NCI-H2196 treated with DMSO at 0.1 percent for 48 hours (cell line): Measurements from ENCODE around the gene RTF1.

Source experiments
- DNase-seq: peaks from one replicate; lab custom pipeline; 2025; ENCODE audit not compliant: unreplicated experiment; lab: John Stamatoyannopoulos, UW

RTF1 gene

DNA sequence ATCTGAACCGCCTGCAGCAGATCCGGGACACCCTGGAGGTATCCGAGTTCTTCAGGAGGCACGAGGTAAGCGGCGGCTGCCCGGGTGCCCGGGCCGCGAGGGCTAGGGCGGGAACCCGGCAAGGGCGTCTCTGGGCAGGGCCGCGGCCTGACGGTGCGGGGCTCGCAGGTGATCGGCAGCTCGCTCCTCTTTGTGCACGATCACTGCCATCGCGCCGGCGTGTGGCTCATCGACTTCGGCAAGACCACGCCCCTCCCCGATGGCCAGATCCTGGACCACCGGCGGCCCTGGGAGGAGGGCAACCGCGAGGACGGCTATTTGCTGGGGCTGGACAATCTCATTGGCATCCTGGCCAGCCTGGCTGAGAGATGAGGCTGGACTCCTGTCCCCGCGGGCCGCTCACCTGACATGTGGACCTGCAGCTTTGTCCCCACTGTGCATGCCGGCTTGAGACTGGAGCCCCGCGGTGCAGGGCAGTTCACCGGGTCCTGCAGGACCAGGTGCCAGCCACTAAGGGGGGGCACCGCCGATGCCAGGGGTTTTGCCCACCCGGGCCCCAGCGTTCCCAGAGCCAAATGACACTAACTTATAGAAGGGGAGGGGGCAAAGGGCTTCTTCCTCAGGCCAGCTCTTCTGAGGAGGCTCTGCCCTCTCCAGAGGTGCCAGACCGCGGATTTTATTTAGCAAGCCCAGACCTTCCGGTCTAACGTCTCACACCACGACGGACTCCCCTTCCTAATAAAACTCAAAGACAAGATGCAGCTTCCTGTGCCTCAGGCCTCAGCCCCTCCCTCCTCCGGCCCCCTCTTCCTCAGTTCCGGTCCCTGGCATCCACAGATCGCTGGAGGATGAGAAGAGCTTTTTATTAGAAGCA is 86.1 kb downstream of the RTF1 start:
- DNase-seq, result no peak

- DNase-seq, result no peak
Measured at GRCh38 chr15:41503669-41504010, 86.7 kb downstream of the RTF1 start.

DNA sequence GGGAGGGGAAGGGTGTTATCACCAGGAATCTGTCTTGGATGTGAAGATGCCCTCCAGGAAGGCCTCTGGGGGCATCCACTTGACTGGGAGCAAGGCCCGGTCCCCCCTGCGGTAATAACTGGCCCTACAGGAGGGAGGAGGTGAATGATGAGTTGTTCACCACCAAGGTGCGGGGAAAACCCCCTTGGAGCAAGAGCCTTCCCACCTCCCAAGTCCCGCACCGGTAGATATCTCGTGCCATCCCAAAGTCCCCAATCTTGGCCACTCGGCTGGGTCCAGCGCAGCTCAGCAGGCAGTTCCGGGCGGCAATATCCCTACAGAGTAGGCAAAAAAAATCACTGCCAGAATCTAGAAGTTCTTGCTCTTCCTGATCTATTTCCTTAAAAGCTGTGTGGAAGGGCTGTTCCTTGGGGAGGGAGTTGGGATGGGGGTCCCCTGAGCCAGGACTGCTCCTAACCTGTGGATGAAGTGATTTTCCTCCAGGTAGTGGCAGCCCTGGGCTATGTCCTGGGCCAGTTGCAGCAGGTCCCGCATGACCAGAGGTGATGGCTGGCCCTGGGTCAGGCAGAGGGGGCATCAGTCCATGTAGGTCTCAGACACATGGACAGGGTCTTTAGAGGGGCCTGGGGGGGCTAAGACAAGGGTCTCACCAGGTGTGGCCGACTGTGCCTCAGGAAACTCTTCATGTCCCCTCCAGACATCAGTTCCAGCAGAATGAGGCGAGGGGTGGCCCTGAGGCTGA is 88.0 kb downstream of the RTF1 start:
- DNase-seq, result no peak

DNA sequence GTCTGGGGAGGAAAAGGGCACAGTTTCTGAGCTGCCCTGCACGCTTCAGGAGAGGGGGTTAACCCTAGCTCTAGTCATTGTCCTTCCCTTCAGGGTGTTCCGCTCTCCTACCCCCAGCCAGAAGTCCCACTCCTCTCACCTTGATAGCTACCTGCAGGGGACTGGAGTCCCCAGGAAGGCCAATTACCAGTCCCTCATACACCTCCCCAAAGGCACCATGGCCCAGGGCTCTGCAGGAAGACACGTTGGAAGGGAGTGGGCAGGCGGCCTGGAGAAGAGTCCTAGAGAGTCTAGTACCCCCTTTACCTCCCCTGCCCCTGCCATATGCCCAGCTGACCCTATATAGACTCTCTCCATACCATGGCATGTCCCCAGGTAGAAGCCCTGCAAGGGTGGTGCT is 88.9 kb downstream of the RTF1 start:
- no peak for DNase-seq

DNA sequence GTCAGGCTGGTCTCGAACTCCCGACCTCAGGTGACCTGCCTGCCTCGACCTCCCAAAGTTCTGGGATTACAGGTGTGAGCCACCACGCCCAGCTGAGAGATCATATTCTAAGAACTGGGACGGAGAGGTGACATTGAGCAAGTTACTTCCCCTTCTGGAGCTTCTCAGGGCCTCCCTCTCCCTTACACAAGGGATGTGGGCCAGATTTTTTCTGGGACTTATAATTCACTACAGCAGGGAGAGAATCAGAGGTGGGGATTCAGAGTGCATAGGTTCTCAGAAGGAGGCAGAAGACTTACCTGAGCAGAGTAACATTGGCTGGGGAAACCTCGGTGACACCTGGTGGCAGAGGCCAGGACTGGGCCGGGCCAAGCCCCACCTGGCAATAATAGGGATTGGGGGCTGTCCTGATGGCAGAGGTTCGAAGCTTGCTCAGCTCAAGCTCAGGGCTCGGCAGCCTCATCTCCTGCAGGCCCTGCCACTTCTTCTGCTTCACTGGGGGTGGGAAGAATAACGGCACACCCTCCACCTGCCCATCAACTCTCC is 90.0 kb downstream of the RTF1 start:
- no peak for DNase-seq

DNA sequence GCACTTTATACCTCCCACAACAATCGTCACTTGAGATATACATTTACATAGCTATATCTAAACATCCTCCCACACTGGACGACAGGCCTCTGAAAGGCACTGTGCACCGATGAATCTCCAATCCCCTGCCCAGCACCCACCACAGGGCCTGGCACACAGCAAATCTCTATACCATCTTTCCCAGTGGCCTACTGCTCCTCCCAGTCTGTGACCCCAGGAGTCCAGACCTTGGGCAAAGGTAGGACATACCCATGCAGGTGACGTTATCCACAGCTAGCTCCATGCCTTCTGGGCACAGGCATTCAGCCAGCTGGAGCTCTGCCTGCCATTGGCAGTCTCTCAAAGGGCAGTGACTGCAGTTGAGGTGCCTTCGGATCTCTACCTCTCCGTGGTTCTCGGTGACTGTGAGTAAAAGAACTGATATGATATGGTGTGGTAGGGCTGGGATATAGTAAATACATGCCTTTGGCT is 91.0 kb downstream of the RTF1 start:
- DNase-seq, result peak; percentile 15

GRCh38 chr15:41510728-41511127 is 93.8 kb downstream of the RTF1 start:
- DNase-seq, result no peak

DNA sequence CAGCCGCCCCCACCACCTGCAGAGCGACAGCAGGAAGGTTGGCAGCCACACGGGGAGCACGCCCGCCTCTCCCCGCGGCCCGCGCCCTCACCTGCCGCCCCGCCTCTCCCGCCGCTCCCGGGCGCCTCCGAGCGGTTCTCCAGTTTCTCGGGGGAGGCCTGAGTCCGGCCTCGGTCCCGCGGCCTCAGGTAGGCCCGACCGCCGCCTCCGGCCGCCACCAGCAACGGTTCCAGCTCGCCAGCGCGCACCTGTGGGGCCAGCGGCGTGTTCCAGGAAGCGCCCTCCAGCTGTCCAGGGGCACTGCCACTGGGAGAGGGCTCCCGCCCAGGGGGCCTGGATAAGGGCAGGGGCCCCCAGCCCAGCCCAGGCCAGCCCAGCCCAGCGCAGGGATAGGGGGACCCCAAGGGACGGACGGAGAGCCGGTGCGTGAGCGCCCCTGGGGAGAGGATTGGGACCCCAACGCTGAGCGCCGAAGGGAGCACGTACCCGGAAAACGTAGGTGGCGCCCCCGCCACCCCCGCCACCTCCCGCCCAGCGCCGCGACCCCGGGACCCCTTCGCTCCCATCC is 94.5 kb downstream of the RTF1 start:
- DNase-seq, result no peak

GRCh38 chr15:41511899-41512369 is 95.0 kb downstream of the RTF1 start:
- no peak for DNase-seq

DNA sequence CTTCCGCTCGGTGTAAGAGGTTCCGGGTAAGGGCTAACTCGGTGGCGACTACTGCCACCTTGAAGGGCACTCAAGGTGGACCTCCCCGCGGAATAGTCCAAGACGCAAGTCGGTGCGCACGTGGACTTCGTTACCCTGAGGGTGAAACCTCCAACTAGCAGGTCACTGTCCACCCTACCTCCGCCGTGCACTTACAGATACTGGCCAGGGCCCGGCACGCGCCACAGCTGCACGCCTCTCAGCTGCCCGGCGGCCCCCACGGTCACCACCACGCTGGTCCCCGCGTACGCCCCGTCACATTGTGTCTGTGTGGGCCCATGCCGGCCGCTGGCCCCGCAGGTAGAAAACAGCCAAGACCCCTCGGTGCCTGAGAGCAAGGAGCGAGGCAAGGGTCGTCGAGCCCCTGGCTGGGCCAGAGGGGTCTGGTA is 95.6 kb downstream of the RTF1 start:
- DNase-seq, result no peak

DNA sequence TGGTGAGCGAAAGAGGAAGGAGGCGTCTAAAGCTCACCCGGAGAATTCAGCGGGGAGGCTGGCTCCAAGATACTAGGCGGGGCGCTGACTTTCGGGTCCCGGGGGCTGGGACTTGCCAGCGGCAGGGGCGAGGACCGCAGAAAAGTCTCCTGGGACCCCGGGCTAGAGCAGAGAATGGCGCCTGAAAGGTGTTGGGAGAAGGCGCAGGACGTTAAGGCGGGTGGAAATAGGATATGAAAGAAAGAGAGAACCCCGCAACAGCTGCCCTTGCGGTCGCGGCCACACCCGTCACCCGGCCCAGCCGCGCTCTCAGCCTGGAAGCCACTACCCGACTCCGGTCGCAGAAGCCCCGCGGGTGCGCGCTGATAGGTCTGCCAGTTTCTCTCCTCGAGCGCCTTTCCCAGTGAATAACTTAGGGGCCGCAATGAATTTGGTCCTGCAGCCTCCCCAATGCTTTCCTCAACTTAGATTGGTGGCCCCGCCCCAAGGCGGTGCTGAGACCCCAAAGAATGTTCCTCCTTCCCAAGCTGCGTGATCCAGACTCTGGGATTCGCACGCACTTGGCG is 96.1 kb downstream of the RTF1 start:
- DNase-seq, result no peak

DNA sequence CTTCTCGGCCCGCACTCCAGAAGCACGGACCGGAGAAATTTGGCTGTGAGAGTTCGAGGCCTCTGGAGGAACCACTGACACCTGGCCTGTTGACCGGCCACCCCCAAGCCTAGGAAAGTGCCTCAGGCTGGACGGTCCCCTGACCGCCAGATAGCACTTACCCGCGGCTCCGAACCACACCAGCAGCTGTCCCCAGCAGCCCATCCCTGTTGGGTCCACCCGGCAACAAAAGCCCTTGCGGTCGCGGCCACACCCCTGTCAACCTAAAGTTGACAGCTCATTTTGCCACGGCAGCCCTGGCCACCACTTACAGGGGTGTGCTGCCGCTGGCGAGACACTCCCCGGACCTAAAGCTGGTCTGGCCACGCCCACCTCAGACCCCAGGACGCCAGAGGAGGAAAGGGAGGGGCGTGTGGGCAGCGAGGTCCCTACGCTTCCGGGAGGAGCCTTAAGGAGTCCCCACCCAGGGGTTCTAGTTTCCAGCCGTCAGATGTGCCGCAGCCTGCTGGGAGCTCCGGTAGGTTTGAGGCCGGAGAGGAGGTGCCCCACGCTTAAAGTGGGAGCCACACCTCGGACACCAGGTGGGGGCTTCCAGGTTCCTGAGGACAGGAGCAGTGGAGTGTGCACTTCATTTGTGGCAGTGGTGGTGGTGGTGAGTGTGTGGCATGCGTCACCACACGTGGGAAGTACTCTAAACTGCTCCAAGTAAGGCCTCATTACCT is 96.8 kb downstream of the RTF1 start, which contains the start of gene LTK:
LTK (minus strand) TSS at position 322 of the 722 bp plus-strand sequence; CDS start at position 204, 118 bp downstream.
- DNase-seq, result no peak

GRCh38 chr15:41517895-41518449 is 101.1 kb downstream of the RTF1 start:
- DNase-seq, result no peak

GRCh38 chr15:41520636-41521035 is 103.7 kb downstream of the RTF1 start:
- no peak for DNase-seq

- DNase-seq, result no peak
Measured at GRCh38 chr15:41521614-41522013, 104.7 kb downstream of the RTF1 start.

DNA sequence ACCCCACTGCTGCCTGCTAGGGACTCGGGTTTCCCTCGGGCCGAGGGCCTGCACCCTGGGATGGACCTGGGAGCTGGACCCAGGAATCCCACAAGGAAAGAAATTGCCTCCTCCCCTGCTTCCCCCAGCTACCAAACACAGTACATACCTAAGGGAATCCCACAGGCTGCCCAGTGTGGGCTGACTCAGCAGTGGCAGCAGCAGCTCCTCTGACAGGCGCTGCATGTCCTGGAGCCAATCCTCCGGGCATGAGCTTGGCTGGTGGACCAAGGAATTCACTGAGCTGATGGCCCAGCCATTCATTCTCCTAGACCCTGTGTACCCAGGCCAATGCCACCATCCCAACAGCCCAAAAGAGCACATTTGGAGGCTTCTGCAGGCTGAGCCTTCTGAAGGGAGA is 106.2 kb downstream of the RTF1 start:
- no peak for DNase-seq

DNA sequence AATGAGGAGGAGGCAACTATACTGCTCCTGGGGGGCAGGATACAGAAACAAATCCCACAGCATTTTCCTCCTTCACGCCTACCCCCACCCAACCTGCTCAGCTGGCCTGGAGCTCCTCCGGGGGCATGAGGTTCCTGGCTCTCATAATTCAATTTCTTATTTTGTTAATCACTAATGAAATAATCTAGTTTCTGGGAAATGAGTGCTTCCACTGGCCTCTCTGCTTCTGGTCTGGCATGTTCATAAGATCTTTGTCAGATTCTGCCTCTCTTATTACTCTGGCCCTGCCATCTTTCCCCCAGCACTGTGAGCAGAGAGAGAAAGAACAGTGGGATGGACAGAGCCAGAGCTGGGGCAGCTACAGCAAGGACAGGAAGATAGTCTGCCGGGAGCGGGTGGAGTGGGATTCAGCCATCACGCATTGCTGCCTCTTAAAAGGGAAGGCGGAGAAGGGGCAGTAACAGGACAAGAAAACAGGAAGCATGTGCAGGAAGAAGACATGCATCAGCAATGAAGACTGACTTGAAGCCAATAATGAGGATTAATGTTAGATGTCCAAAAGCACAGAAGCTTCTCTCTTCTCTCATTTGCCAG is 113.6 kb downstream of the RTF1 start:
- DNase-seq, result no peak
